ENCODE results near the gene TMEM63B. TPM values are rescaled to one million over a fixed set of nuclear protein-coding genes. Genes with fewer than 3 reads are reported as not detected.

TMEM63B gene
- total and polyA plus RNA-seq, 2 of the 8 experiments (the other 6 are each of a cell fraction or from before 2014, with no cell fraction given), result 61.1 to 96.8 TPM

- Histone ChIP-seq H3K36me3 (ENCODE audit: control insufficient read depth in 2 of 4, insufficient read depth in 4 of 4, low read length in 3 of 4) (no peaks in the 10 kb centered on the region), H3K23ac (ENCODE audit: insufficient read length) (no peak overlapping the region), H4K5ac (ENCODE audit: insufficient read length, low read depth, low read length) (peak overlapping the region; percentile 94), H3K14ac (ENCODE audit: insufficient read length) (no peak overlapping the region), H3K4ac (replicated peaks; ENCODE audit: insufficient read length, low read depth, low read length) (no peak overlapping the region), H3K79me2 (ENCODE audit: control insufficient read depth in 1 of 2, insufficient read depth in 2 of 2, low read length in 2 of 2) (peaks cover 45 to 71% of the 10 kb centered on the region in 2 experiments), H2BK12ac (ENCODE audit: low read depth, low read length) (no peak overlapping the region), H3K9me3 (ENCODE audit: insufficient read depth in 2 of 2, low read depth in 1 of 2, low read length in 1 of 2) (no peaks in the 10 kb centered on the region), H3K4me3 (ENCODE audit: extremely low read depth in 1 of 4, insufficient read depth in 2 of 4, low read depth in 3 of 4, low read length in 4 of 4) (peak overlapping the region; percentile 69 to 84 (median 74)), H3K27ac (ENCODE audit: low read depth, low read length) (peak overlapping the region; percentile 33; the same call in 1 of the 2 replicates), H3K23me2 (ENCODE audit: low read depth, low read length) (peaks cover 12% of the 10 kb centered on the region), H2AK5ac (ENCODE audit: low read depth, low read length) (no peak overlapping the region), H4K20me1 (replicated peaks in 1 of 2; ENCODE audit: control insufficient read depth in 1 of 2, insufficient read depth in 2 of 2, low read length in 2 of 2) (peaks cover 15 to 23% of the 10 kb centered on the region in 2 experiments), H2BK5ac (ENCODE audit: low read depth, low read length) (peak overlapping the region; percentile 79; the same call in 1 of the 2 replicates), H3K56ac (replicated peaks; ENCODE audit: insufficient read length, low read depth, low read length) (peak overlapping the region; percentile 33), H3K4me1 (replicated peaks in 1 of 4; ENCODE audit: control insufficient read depth in 3 of 4, insufficient read depth in 4 of 4, low read length in 3 of 4) (peaks cover 3 to 19% (median 13%) of the 10 kb centered on the region in 4 experiments), H2BK120ac (replicated peaks; ENCODE audit: low read depth, low read length) (no peak overlapping the region), H3K18ac (ENCODE audit: extremely low read depth, low read length) (peak overlapping the region; percentile 38; the same call in 1 of the 2 replicates), H3K4me2 (ENCODE audit: insufficient read depth in 1 of 2, low read depth in 2 of 2, low read length in 2 of 2) (peak overlapping the region; percentile 65 to 77), H4K8ac (ENCODE audit: extremely low read depth, insufficient read depth, low read length) (0 out of 2 replicates have a peak overlapping the region, but pooled peaks have one; percentile 31), H2AFZ (ENCODE audit: low read length) (no peak overlapping the region), H3K9ac (replicated peaks in 1 of 4; ENCODE audit: extremely low read depth in 1 of 4, low read depth in 3 of 4, low read length in 3 of 4) (peak overlapping the region; percentile 15 to 68 (median 52)), H3K27me3 (replicated peaks in 1 of 4; ENCODE audit: control insufficient read depth in 3 of 4, extremely low read depth in 1 of 4, insufficient read depth in 3 of 4, low read length in 3 of 4) (no peaks in the 10 kb centered on the region), H4K91ac (replicated peaks; ENCODE audit: insufficient read length, low read length) (peak overlapping the region; percentile 75), H2BK20ac (ENCODE audit: low read length) (no peak overlapping the region), H2BK15ac (ENCODE audit: low read length) (no peak overlapping the region), H3K79me1 (ENCODE audit: low read depth, low read length) (peaks cover 13% of the 10 kb centered on the region)
- TF ChIP-seq SIN3A (conservative IDR thresholded peaks at IDR 0.05 in 1 of 2, IDR thresholded peaks at IDR 0.05 in 1 of 2; ENCODE audit: low read depth in 1 of 2, low read length in 2 of 2) (peak in 1 of 2 experiments; percentile 39; a peak in 1 of 4 replicates), HDAC2 (IDR thresholded peaks at IDR 0.05; ENCODE audit: borderline replicate concordance in 1 of 2, low read depth in 2 of 2, low read length in 2 of 2) (no peak)
- ChIA-PET CTCF (ENCODE audit: partially characterized antibody) (interaction anchor here (22.5 kb wide), 1 partner anchor 27 kb away, joined by 255 read pairs; no protein-coding TSS in a partner anchor), POLR2A (ENCODE audit: partially characterized antibody) (interaction anchor here (0.9 to 1.4 kb wide), 2 partner anchors 9 to 125 kb away, joined by 3 read pairs; no protein-coding TSS in a partner anchor)
- no peak for FAIRE-seq
- 6% methylated on average over 26 of the region's 31 CpGs; no CpG with 5 or more reads in 1 of the 2 experiments for WGBS, 2 experiments (ENCODE audit: extremely low coverage in 1 of 2, insufficient coverage in 1 of 2, insufficient read length in 1 of 2, insufficient replicate concordance in 2 of 2, low coverage in 1 of 2, low lambda C conversion rate in 2 of 2, missing lambda C conversion rate in 1 of 2)
- peak in 1 of 2 experiments; percentile 68 for DNase-seq (ENCODE audit: low read depth in 1 of 2, low spot score in 2 of 2)
These were observed 819 bp upstream of the TMEM63B start for GRCh38 chr6:44126320-44127149.

All from H1 (cell line).